NCI-H146 treated with DMSO at 0.1 percent for 48 hours (cell line): Measurements from ENCODE around the gene SPINK6.

ENCODE experiments used
- DNase-seq: peaks from one replicate; lab custom pipeline; 2025; ENCODE audit not compliant: unreplicated experiment; lab: John Stamatoyannopoulos, UW

Gene SPINK6

GRCh38 chr5:148202531-148203203 lies at the start of gene SPINK6:
SPINK6 (plus strand) TSS chr5:148203042; CDS start chr5:148203097, 55 bp downstream.
- DNase-seq = no peak

GRCh38 chr5:148156609-148157008 lies 46.2 kb upstream of the SPINK6 start:
- DNase-seq = no peak

GRCh38 chr5:148162038-148162437 lies 40.8 kb upstream of the SPINK6 start:
- no peak for DNase-seq

- no peak for DNase-seq
These were observed 39.5 kb upstream of the SPINK6 start for GRCh38 chr5:148163345-148163744.

- no peak for DNase-seq
These were observed 36.1 kb upstream of the SPINK6 start for GRCh38 chr5:148166550-148167283.

GRCh38 chr5:148168246-148168645 lies 34.6 kb upstream of the SPINK6 start, which contains the start of gene SPINK14:
SPINK14 (plus strand) TSS chr5:148168546; CDS start chr5:148169733, 1,187 bp downstream.
- DNase-seq = no peak

GRCh38 chr5:148172377-148172776 lies 30.5 kb upstream of the SPINK6 start:
- DNase-seq = no peak

GRCh38 chr5:148176480-148176879 lies 26.4 kb upstream of the SPINK6 start:
- no peak for DNase-seq

GRCh38 chr5:148177207-148177606 lies 25.6 kb upstream of the SPINK6 start:
- no peak for DNase-seq

GRCh38 chr5:148179234-148179824 lies 23.5 kb upstream of the SPINK6 start:
- DNase-seq = peak; percentile 1

- DNase-seq = no peak
These were observed 16.4 kb upstream of the SPINK6 start for GRCh38 chr5:148186248-148187003.

GRCh38 chr5:148191010-148191409 lies 11.8 kb upstream of the SPINK6 start:
- no peak for DNase-seq

GRCh38 chr5:148193202-148193601 lies 9.6 kb upstream of the SPINK6 start:
- no peak for DNase-seq

- no peak for DNase-seq
These were observed 1.7 kb upstream of the SPINK6 start for GRCh38 chr5:148201151-148201550.

- DNase-seq = no peak
These were observed 2.4 kb downstream of the SPINK6 start for GRCh38 chr5:148205044-148205806.

GRCh38 chr5:148205865-148206264 lies 3.0 kb downstream of the SPINK6 start:
- DNase-seq = no peak

- DNase-seq = no peak
These were observed 3.8 kb downstream of the SPINK6 start for GRCh38 chr5:148206620-148207019.

- DNase-seq = no peak
These were observed 5.4 kb downstream of the SPINK6 start for GRCh38 chr5:148208226-148208625.

- no peak for DNase-seq
These were observed 6.4 kb downstream of the SPINK6 start for GRCh38 chr5:148209151-148209770.

- DNase-seq = no peak
These were observed 11.9 kb downstream of the SPINK6 start for GRCh38 chr5:148214665-148215185.
